MCF 10A (cell line): ENCODE data around the gene PPP6R2. TPM values are rescaled to one million over a fixed set of nuclear protein-coding genes. Genes with fewer than 3 reads are reported as not detected.

Source experiments
- BruUV-seq: library from RNA; stranded (reverse); fragments of 400-500 nt; replicated peaks from 2 replicates; lab custom pipeline; 2021; lab: Mats Ljungman, UMichigan
- CTCF ChIA-PET: fragments of 300-600 bp; sonication (Branson Sonifier 250); formaldehyde crosslinking; extraction: SDS; loops from one replicate; lab custom pipeline; 2021; ENCODE audit warnings: antibody characterized with exemption, inconsistent platforms; lab: Yijun Ruan, JAX
- POLR2A ChIA-PET: fragments of 300-600, 350-650 bp; sonication (Branson Sonifier 250); formaldehyde crosslinking; extraction: SDS; loops from one replicate; lab custom pipeline; 2020; ENCODE audit warnings: antibody characterized with exemption, inconsistent platforms; lab: Yijun Ruan, JAX
- DNase-seq: peaks from one replicate; pipeline ENCODE4 v3.0.0-alpha.2; 2018; ENCODE audit not compliant: unreplicated experiment
- H3K27ac Mint-ChIP-seq: one replicate; pipeline ENCODE4 v1.8.0; 2022; ENCODE audit warnings: mild to moderate bottlenecking, low read depth, mixed read lengths; ENCODE audit not compliant: unreplicated experiment
- H3K27me3 Mint-ChIP-seq: one replicate; pipeline ENCODE4 v1.8.0; 2022; ENCODE audit warnings: mixed read lengths; ENCODE audit not compliant: insufficient read depth, unreplicated experiment
- H3K36me3 Mint-ChIP-seq: one replicate; pipeline ENCODE4 v1.8.0; 2022; ENCODE audit warnings: mild to moderate bottlenecking, moderate library complexity, mixed read lengths; ENCODE audit not compliant: insufficient read depth, unreplicated experiment
- H3K4me1 Mint-ChIP-seq: one replicate; pipeline ENCODE4 v1.8.0; 2022; ENCODE audit warnings: mixed read lengths; ENCODE audit not compliant: insufficient read depth, unreplicated experiment
- H3K4me3 Mint-ChIP-seq: one replicate; pipeline ENCODE4 v1.8.0; 2022; ENCODE audit warnings: mild to moderate bottlenecking, moderate library complexity, mixed read lengths; ENCODE audit not compliant: unreplicated experiment
- H3K9me3 Mint-ChIP-seq: one replicate; pipeline ENCODE4 v1.8.0; 2022; ENCODE audit warnings: mixed read lengths; ENCODE audit not compliant: unreplicated experiment
- intact Hi-C: fragments of 100-400 bp; cut with micrococcal nuclease; formaldehyde crosslinking; loops from 2 replicates; pipeline ENCODE4 v1.14.1; 2022
- total RNA-seq: library from RNA; stranded (reverse); gene quantifications from 2 replicates; pipeline ENCODE4 v1.2.3, GENCODE V29; 2022
- TF ChIP-seq, protein P1 (sequence below): fragments of 200-600 bp; IDR thresholded peaks from one replicate; pipeline ENCODE4 v1.8.0; 2022; ENCODE audit warnings: antibody characterized with exemption, mild to moderate bottlenecking; ENCODE audit not compliant: unreplicated experiment

Gene PPP6R2
- total RNA-seq, 1 experiment from 2014 or later, result 30.1 TPM

DNA sequence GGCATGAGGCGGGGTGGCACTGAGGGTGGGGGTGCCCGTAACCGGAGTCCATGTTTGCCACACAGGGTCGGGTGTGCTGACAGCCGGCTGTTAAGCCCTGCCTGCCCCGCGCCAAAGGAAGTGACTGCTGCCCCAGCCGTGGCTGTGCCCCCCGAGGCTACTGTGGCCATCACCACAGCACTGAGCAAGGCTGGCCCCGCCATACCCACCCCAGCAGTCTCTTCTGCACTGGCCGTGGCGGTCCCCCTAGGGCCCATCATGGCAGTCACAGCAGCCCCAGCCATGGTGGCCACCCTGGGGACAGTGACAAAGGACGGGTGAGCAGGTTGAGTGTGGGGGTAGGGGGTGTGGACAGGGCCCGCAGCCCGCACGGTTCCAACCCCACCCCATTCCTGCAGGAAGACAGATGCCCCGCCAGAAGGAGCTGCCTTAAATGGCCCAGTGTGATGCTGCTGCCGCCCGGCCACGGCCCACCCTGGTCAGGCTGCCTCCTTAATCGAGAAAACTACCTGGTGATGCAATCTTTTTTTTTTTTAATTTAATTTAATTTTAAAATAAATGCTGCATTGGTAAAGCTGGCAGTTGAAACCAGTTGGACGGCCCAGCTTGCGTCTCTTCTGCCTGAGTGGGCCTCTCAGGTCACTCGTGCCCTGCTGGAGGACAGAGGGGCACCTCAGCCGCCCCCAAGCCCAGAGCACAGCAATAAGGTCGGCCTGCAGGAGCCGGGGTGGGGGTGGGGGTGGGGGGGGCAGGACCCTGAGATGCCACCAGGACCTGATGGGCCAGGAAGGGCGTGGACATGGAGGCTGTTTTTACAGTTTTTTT is 100.9 kb downstream of the PPP6R2 start:
- ChIA-PET CTCF (interaction anchor here (0.6 to 1.2 kb wide), 3 partner anchors 26 to 197 kb away, joined by 3 to 4 read pairs (median 3); no protein-coding TSS in a partner anchor), POLR2A (interaction anchor here (0.6 to 1.4 kb wide), 5 partner anchors 8 to 177 kb away, joined by 3 to 5 read pairs (median 3); no protein-coding TSS in a partner anchor)
- TF ChIP-seq, protein P1, sequence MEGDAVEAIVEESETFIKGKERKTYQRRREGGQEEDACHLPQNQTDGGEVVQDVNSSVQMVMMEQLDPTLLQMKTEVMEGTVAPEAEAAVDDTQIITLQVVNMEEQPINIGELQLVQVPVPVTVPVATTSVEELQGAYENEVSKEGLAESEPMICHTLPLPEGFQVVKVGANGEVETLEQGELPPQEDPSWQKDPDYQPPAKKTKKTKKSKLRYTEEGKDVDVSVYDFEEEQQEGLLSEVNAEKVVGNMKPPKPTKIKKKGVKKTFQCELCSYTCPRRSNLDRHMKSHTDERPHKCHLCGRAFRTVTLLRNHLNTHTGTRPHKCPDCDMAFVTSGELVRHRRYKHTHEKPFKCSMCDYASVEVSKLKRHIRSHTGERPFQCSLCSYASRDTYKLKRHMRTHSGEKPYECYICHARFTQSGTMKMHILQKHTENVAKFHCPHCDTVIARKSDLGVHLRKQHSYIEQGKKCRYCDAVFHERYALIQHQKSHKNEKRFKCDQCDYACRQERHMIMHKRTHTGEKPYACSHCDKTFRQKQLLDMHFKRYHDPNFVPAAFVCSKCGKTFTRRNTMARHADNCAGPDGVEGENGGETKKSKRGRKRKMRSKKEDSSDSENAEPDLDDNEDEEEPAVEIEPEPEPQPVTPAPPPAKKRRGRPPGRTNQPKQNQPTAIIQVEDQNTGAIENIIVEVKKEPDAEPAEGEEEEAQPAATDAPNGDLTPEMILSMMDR, result no peak
- H3K4me3 Mint-ChIP-seq, result no peak overlapping the region
- no peak overlapping the region for H3K27ac Mint-ChIP-seq
- peaks cover 77% of the 10 kb centered on the region for H3K36me3 Mint-ChIP-seq
- no peak for DNase-seq
- BruUV-seq, result no TSS peak
- H3K4me1 Mint-ChIP-seq, result no peaks in the 10 kb centered on the region
- intact Hi-C loops, result loop anchor here (1.0 kb wide), 1 partner anchor 54 kb away; no protein-coding TSS in a partner anchor
- no peaks in the 10 kb centered on the region for H3K27me3 Mint-ChIP-seq
- no peaks in the 10 kb centered on the region for H3K9me3 Mint-ChIP-seq

- Mint-ChIP-seq H3K9me3 (no peaks in the 10 kb centered on the region), H3K4me1 (no peaks in the 10 kb centered on the region), H3K36me3 (peaks cover 82% of the 10 kb centered on the region), H3K27ac (no peak overlapping the region), H3K4me3 (no peak overlapping the region), H3K27me3 (no peaks in the 10 kb centered on the region)
- ChIA-PET POLR2A (interaction anchor here (0.6 to 1.4 kb wide), 3 partner anchors 9 to 177 kb away, joined by 3 to 5 read pairs (median 4); no protein-coding TSS in a partner anchor), CTCF (interaction anchor here (1.2 kb wide), 1 partner anchor 25 kb away, joined by 4 read pairs; no protein-coding TSS in a partner anchor)
- no TSS peak for BruUV-seq
- intact Hi-C loops, result loop anchor here (1.0 kb wide), 1 partner anchor 54 kb away; no protein-coding TSS in a partner anchor
- TF ChIP-seq, protein P1, result no peak
- DNase-seq, result peak; percentile 37
These were observed 101.5 kb downstream of the PPP6R2 start for GRCh38 chr22:50444663-50445062.

- BruUV-seq, result no TSS peak
- TF ChIP-seq, protein P1, result no peak
- Mint-ChIP-seq H3K9me3 (no peaks in the 10 kb centered on the region), H3K27ac (peak overlapping the region; percentile 35), H3K36me3 (peaks cover 81% of the 10 kb centered on the region), H3K4me1 (no peaks in the 10 kb centered on the region), H3K27me3 (no peaks in the 10 kb centered on the region), H3K4me3 (no peak overlapping the region)
- POLR2A ChIA-PET, result interaction anchor here (0.7 to 1.1 kb wide), 3 partner anchors 10 to 177 kb away, joined by 3 to 4 read pairs (median 3); no protein-coding TSS in a partner anchor
- intact Hi-C loops, result no loop called here
- DNase-seq, result no peak
- CTCF ChIA-PET, result interaction anchor here (1.2 kb wide), 1 partner anchor 25 kb away, joined by 4 read pairs; no protein-coding TSS in a partner anchor
These were observed 102.1 kb downstream of the PPP6R2 start for GRCh38 chr22:50445071-50445879.
